ENCODE data around the gene IFIH1.

IFIH1 gene

GRCh38 chr2:162320864-162321517 lies 2.5 kb upstream of the IFIH1 start:
- TF ChIP-seq TCF4 (CRISPR knock-in tag; IDR thresholded peaks at IDR 0.05; ENCODE audit: borderline replicate concordance) (no peak), ZNF565 (CRISPR knock-in tag; conservative IDR thresholded peaks at IDR 0.05; ENCODE audit: low read depth) (no peak), ISL1 (CRISPR knock-in tag; IDR thresholded peaks at IDR 0.05) (no peak), ZNF70 (CRISPR knock-in tag; IDR thresholded peaks at IDR 0.05) (no peak), GLIS3 (CRISPR knock-in tag; IDR thresholded peaks at IDR 0.05) (no peak), TOX (CRISPR knock-in tag; IDR thresholded peaks at IDR 0.05; ENCODE audit: borderline replicate concordance) (no peak), ESRRG (CRISPR knock-in tag; IDR thresholded peaks at IDR 0.05) (no peak), OSR1 (CRISPR knock-in tag; IDR thresholded peaks at IDR 0.05) (no peak), CSDC2 (CRISPR knock-in tag; IDR thresholded peaks at IDR 0.05) (no peak), PPARA (CRISPR knock-in tag; IDR thresholded peaks at IDR 0.05; ENCODE audit: borderline replicate concordance) (no peak)
- ATAC-seq: no peak

GRCh38 chr2:162317861-162318327 lies 590 bp downstream of the IFIH1 start:
- ATAC-seq: peak; percentile 34
- TF ChIP-seq ZFP30 (CRISPR knock-in tag; IDR thresholded peaks at IDR 0.05): no peak
- no peak for TF ChIP-seq ISL1 (CRISPR knock-in tag; IDR thresholded peaks at IDR 0.05)
- no peak for TF ChIP-seq ZC3H10 (CRISPR knock-in tag; IDR thresholded peaks at IDR 0.05)
- TF ChIP-seq ZFP3 (CRISPR knock-in tag; IDR thresholded peaks at IDR 0.05): no peak
- TF ChIP-seq PPARA (CRISPR knock-in tag; IDR thresholded peaks at IDR 0.05; ENCODE audit: borderline replicate concordance): no peak
- TF ChIP-seq OSR1 (CRISPR knock-in tag; IDR thresholded peaks at IDR 0.05): no peak
- no peak for TF ChIP-seq TCF4 (CRISPR knock-in tag; IDR thresholded peaks at IDR 0.05; ENCODE audit: borderline replicate concordance)
- no peak for TF ChIP-seq SNAI2 (CRISPR knock-in tag; IDR thresholded peaks at IDR 0.05)
- TF ChIP-seq TOX (CRISPR knock-in tag; IDR thresholded peaks at IDR 0.05; ENCODE audit: borderline replicate concordance): no peak
- no peak for TF ChIP-seq RARB (CRISPR knock-in tag; IDR thresholded peaks at IDR 0.05)
- no peak for TF ChIP-seq ARNTL (CRISPR knock-in tag; IDR thresholded peaks at IDR 0.05; ENCODE audit: borderline replicate concordance, low read depth)
- no peak for TF ChIP-seq TSHZ2 (CRISPR knock-in tag; IDR thresholded peaks at IDR 0.05)
- no peak for TF ChIP-seq BACH2 (CRISPR knock-in tag; IDR thresholded peaks at IDR 0.05; ENCODE audit: borderline replicate concordance)

- no peak for TF ChIP-seq SNAI2 (CRISPR knock-in tag; IDR thresholded peaks at IDR 0.05)
- TF ChIP-seq PPARA (CRISPR knock-in tag; IDR thresholded peaks at IDR 0.05; ENCODE audit: borderline replicate concordance): no peak
- TF ChIP-seq ZNF8 (CRISPR knock-in tag; IDR thresholded peaks at IDR 0.05): no peak
- no peak for TF ChIP-seq RARB (CRISPR knock-in tag; IDR thresholded peaks at IDR 0.05)
- TF ChIP-seq ZNF565 (CRISPR knock-in tag; conservative IDR thresholded peaks at IDR 0.05; ENCODE audit: low read depth): no peak
- no peak for TF ChIP-seq TOX (CRISPR knock-in tag; IDR thresholded peaks at IDR 0.05; ENCODE audit: borderline replicate concordance)
- no peak for TF ChIP-seq CSDC2 (CRISPR knock-in tag; IDR thresholded peaks at IDR 0.05)
- no peak for TF ChIP-seq ISL1 (CRISPR knock-in tag; IDR thresholded peaks at IDR 0.05)
- TF ChIP-seq ZFP3 (CRISPR knock-in tag; IDR thresholded peaks at IDR 0.05): no peak
- TF ChIP-seq ZFP30 (CRISPR knock-in tag; IDR thresholded peaks at IDR 0.05): no peak
- TF ChIP-seq TCF4 (CRISPR knock-in tag; IDR thresholded peaks at IDR 0.05; ENCODE audit: borderline replicate concordance): no peak
- TF ChIP-seq CSRNP3 (CRISPR knock-in tag; IDR thresholded peaks at IDR 0.05): no peak
- TF ChIP-seq BACH2 (CRISPR knock-in tag; IDR thresholded peaks at IDR 0.05; ENCODE audit: borderline replicate concordance): no peak
- no peak for TF ChIP-seq OSR1 (CRISPR knock-in tag; IDR thresholded peaks at IDR 0.05)
- no peak for TF ChIP-seq ZNF70 (CRISPR knock-in tag; IDR thresholded peaks at IDR 0.05)
- TF ChIP-seq ARNTL (CRISPR knock-in tag; IDR thresholded peaks at IDR 0.05; ENCODE audit: borderline replicate concordance, low read depth): no peak
- TF ChIP-seq TSHZ2 (CRISPR knock-in tag; IDR thresholded peaks at IDR 0.05): no peak
- no peak for TF ChIP-seq ESRRG (CRISPR knock-in tag; IDR thresholded peaks at IDR 0.05)
- ATAC-seq: no peak
Observed at GRCh38 chr2:162317058-162317742, 1.3 kb downstream of the IFIH1 start.
